Heart right ventricle (tissue), 16 donors: ENCODE measurements around the gene COPZ2. TPM values are rescaled to one million over a fixed set of nuclear protein-coding genes. Genes with fewer than 3 reads are reported as not detected.

Experiments used
- ATAC-seq, 8 donors: fragments of 200-7000 bp; cut with Tn5 transposase; one replicate each; pipeline ENCODE4 v1.9.1; 2020; ENCODE audit warnings: mild to moderate bottlenecking in 8 of 8, moderate library complexity in 8 of 8, moderate number of reproducible peaks in 1 of 8
- DNase-seq, 2 donors: peaks; one replicate each; pipeline ENCODE4 v3.0.0-alpha.2; 2020
- H3K27ac ChIP-seq, 10 donors: fragments of 200-600 bp; sonication (generic) in 2 of 10; one replicate each; pipeline versions ENCODE4 v1.5.0 to v1.8.0; 2020 to 2022; ENCODE audit warnings: mild to moderate bottlenecking in 3 of 10
- H3K27me3 ChIP-seq, 7 donors: fragments of 200-600 bp; one replicate each; pipeline ENCODE4 v1.8.0; 2021 to 2022; ENCODE audit warnings: mild to moderate bottlenecking in 2 of 7
- H3K36me3 ChIP-seq, 9 donors: fragments of 200-600 bp; sonication (generic) in 1 of 9; one replicate each; pipeline versions ENCODE4 v1.5.0 to v1.8.0; 2020 to 2022; ENCODE audit warnings: mild to moderate bottlenecking in 2 of 9
- H3K4me1 ChIP-seq, 9 donors: fragments of 200-600 bp; sonication (generic) in 1 of 9; one replicate each; pipeline versions ENCODE4 v1.5.0 to v1.8.0; 2020 to 2022; ENCODE audit warnings: mild to moderate bottlenecking in 4 of 9
- H3K4me3 ChIP-seq, 10 donors: fragments of 200-600 bp; sonication (generic) in 2 of 10; one replicate each; pipeline versions ENCODE4 v1.5.0 to v1.8.0; 2020 to 2022; ENCODE audit warnings: mild to moderate bottlenecking in 7 of 10, moderate library complexity in 2 of 10
- H3K9me3 ChIP-seq, 11 donors: fragments of 200-600 bp in 10 of 11; sonication (generic) in 2 of 11; one replicate each; pipeline versions ENCODE4 v1.5.0 to v1.8.0; 2013 to 2022; ENCODE audit warnings: mild to moderate bottlenecking in 2 of 11, control low read depth in 1 of 11, moderate library complexity in 1 of 11
- CTCF ChIP-seq, 9 donors: fragments of 200-600 bp; sonication (generic) in 2 of 9; IDR thresholded peaks; one replicate each; pipeline versions ENCODE4 v1.5.0 to v1.8.0; 2021 to 2022; ENCODE audit warnings: antibody characterized with exemption in 9 of 9, mild to moderate bottlenecking in 5 of 9, moderate library complexity in 1 of 9
- WGBS, 2 donors: extraction: QIAGEN DNeasy Blood & Tissue Kit; methylation state at CpG; one replicate each; pipeline ENCODE4 v1.1.7; 2013; ENCODE audit warnings: inconsistent platforms in 1 of 2; 5-methylcytosine and 5-hydroxymethylcytosine counted together
- intact Hi-C, 10 donors: fragments of 100-400 bp; cut with DNase I; formaldehyde crosslinking; loops; one replicate each; pipeline versions ENCODE4 v1.11.1 to v1.14.2; 2022
- polyA plus RNA-seq, 2 donors: library from polyadenylated mRNA; stranded (reverse); fragments of 200-250 nt; gene quantifications; one replicate each; pipeline ENCODE4 v1.2.3, GENCODE V29; 2013
- total RNA-seq, 10 donors: library from RNA; stranded (reverse); fragmentation: NEBNext Ultra II Directional in 3 of 10; extraction: Animal tissue kit (Norgen Biotek cat#: 25700) in 3 of 10; gene quantifications; one replicate each; pipeline versions ENCODE4 v1.2.1 to v1.2.4, GENCODE V29; 2021 to 2023
- donor health status: Arrhythmogenic right ventricular cardiomyopathy.
- donor health status: ischemic (EF 13 %, LVEDD 7.1; RV severe dilation, severe dysfunction).
- donor health status: healthy with polysubstance abuse.
- donor health status: DM: no; HTN: yes; CAD: no.
- donor health status: DM: no; HTN: no; CAD: no.
- donor health status: ischemic (EF 25% LVEDD 6.9; RV normal size, moderate dysfunction).
- donor health status: ischemic (EF 25% LVEDD 5.7; RV mildly dilated, moderate dysfunction).
- donor health status: healthy.
- donor health status: DM: yes; HTN: yes; CAD: no.
- donor health status: Ischemic cardiomyopathy.
- donor health status: ischemic (EF 35%, LVEDD 5.7; RV mildly dilated, moderate dysfunction).
- donor health status: nonischemic (EF 11% LVEDD 7.7; RV severe dilation, severe dysfunction).
- donor health status: DM: yes; HTN: yes; CAD: no.
- donor health status: PGD.
- donor health status: ischemic (EF 29% LVEDD 5.4; RV normal size, mild dysfunction).
- donor health status: nonischemic (EF 23%, LVEDD 6.1; RV moderate dilation, normal function).

COPZ2 gene
- total and polyA plus RNA-seq, 12 donors: 17.5 to 67.3 (median 59.1) TPM

GRCh38 chr17:48048384-48049126 lies 11.0 kb upstream of the COPZ2 start:
- Histone ChIP-seq H3K36me3 (peaks cover 0 to 29% (median 6%) of the 10 kb centered on the region in 9 donors), H3K27ac (peak overlapping the region; percentile 87 to 99 (median 98)), H3K27me3 (no peaks in the 10 kb centered on the region), H3K4me1 (peaks cover 19 to 71% (median 61%) of the 10 kb centered on the region in 9 donors), H3K4me3 (peak overlapping the region; percentile 57 to 89 (median 84)), H3K9me3 (no peaks in the 10 kb centered on the region)
- no peak for TF ChIP-seq CTCF (IDR thresholded peaks at IDR 0.05)
- WGBS, 2 donors: 0% methylated on average over 41 to 53 of the region's 53 CpGs
- intact Hi-C loops: no loop called here
- peak; percentile 63 to 91 (median 72) for ATAC-seq
- peak; percentile 93 for DNase-seq

GRCh38 chr17:48047741-48048383 lies 10.3 kb upstream of the COPZ2 start, which contains the start of gene NFE2L1:
Gene NFE2L1 (plus strand): TSS chr17:48048359. CDS start chr17:48051119, 2,760 bp downstream.
- H3K4me1 ChIP-seq: peaks cover 17 to 64% (median 55%) of the 10 kb centered on the region in 9 donors
- intact Hi-C loops: no loop called here
- 0% methylated on average over 42 to 47 of the region's 47 CpGs for WGBS, 2 donors
- H3K27ac ChIP-seq: peak within 1 kb of the TSS; percentile 92 to 99 (median 98)
- H3K27me3 ChIP-seq: no peaks in the 10 kb centered on the region
- no peak for TF ChIP-seq CTCF (IDR thresholded peaks at IDR 0.05)
- DNase-seq (peak; percentile 98 to 100), ATAC-seq (peak; percentile 90 to 95 (median 92))
- peaks cover 0 to 22% (median 6%) of the 10 kb centered on the region in 9 donors for H3K36me3 ChIP-seq
- H3K9me3 ChIP-seq: no peaks in the 10 kb centered on the region
- peak within 1 kb of the TSS; percentile 57 to 89 (median 84) for H3K4me3 ChIP-seq

- H3K27ac ChIP-seq: peak overlapping the region; percentile 92 to 99 (median 98)
- H3K4me1 ChIP-seq: peaks cover 12 to 58% (median 48%) of the 10 kb centered on the region in 9 donors
- H3K27me3 ChIP-seq: no peaks in the 10 kb centered on the region
- no peaks in the 10 kb centered on the region for H3K9me3 ChIP-seq
- intact Hi-C loops: no loop called here
- TF ChIP-seq CTCF (IDR thresholded peaks at IDR 0.05): no peak
- peak overlapping the region; percentile 37 to 89 (median 84) for H3K4me3 ChIP-seq
- H3K36me3 ChIP-seq: peaks cover 0 to 15% (median 6%) of the 10 kb centered on the region in 9 donors
- ATAC-seq (no peak), DNase-seq (no peak)
- 6 to 8% methylated on average over 26 of the region's 26 CpGs for WGBS, 2 donors
These were observed 9.6 kb upstream of the COPZ2 start for GRCh38 chr17:48047113-48047740.

- H3K4me3 ChIP-seq: no peak overlapping the region
- H3K4me1 ChIP-seq: peaks cover 8 to 48% (median 39%) of the 10 kb centered on the region in 9 donors
- 92 to 95% methylated on average over 7 of the region's 7 CpGs for WGBS, 2 donors
- peak overlapping the region in 5 of 10 donors; percentile 12 to 98 (median 34) for H3K27ac ChIP-seq
- no peak for ATAC-seq
- no peaks in the 10 kb centered on the region for H3K27me3 ChIP-seq
- DNase-seq: no peak
- no peaks in the 10 kb centered on the region for H3K9me3 ChIP-seq
- intact Hi-C loops: no loop called here
- TF ChIP-seq CTCF (IDR thresholded peaks at IDR 0.05): no peak
- peaks cover 0 to 9% (median 5%) of the 10 kb centered on the region in 9 donors for H3K36me3 ChIP-seq
These were observed 8.7 kb upstream of the COPZ2 start for GRCh38 chr17:48046296-48046695.
